IMR-90 (cell line): ENCODE data around the gene MAP3K13. TPM values are rescaled to one million over a fixed set of nuclear protein-coding genes. Genes with fewer than 3 reads are reported as not detected.
A peak's percentile ranks its signal among the peaks of the same experiment; 100 is the strongest.

Experiments used
- ATAC-seq: fragments of 200-7000 bp; cut with Tn5 transposase; 2 replicates; pipeline ENCODE4 v1.9.1; 2020; ENCODE audit warnings: low read depth, mild to moderate bottlenecking, moderate library complexity
- BruUV-seq: library from RNA; stranded (reverse); fragments of 400-500 nt; replicated peaks from 2 replicates; lab custom pipeline; 2021; lab: Mats Ljungman, UMichigan
- CTCF ChIA-PET: fragments of 300-600 bp; formaldehyde crosslinking; extraction: SDS; loops from one replicate; lab custom pipeline; 2021; ENCODE audit warnings: antibody characterized with exemption; lab: Yijun Ruan, JAX
- POLR2A ChIA-PET: fragments of 300-600 bp; sonication (Branson Sonifier 250); formaldehyde crosslinking; loops from one replicate; lab custom pipeline; 2022; ENCODE audit warnings: antibody characterized with exemption; ENCODE audit not compliant: unreplicated experiment; lab: Charles Lee
- DNase-seq: peaks from one replicate; pipeline ENCODE4 v3.0.0; 2013
- H2AFZ ChIP-seq: replicated peaks from 2 replicates; pipeline ENCODE3; 2013; ENCODE audit warnings: low read length, mild to moderate bottlenecking; ENCODE audit not compliant: poor library complexity
- H2AK5ac ChIP-seq: 2 replicates; pipeline ENCODE4 v1.6.1; 2013; ENCODE audit warnings: low read depth, low read length, inconsistent platforms
- H2AK9ac ChIP-seq: replicated peaks from 2 replicates; pipeline ENCODE3; 2013; ENCODE audit warnings: mild to moderate bottlenecking, low read depth, low read length, moderate library complexity; ENCODE audit not compliant: poor library complexity
- H2BK120ac ChIP-seq: 2 replicates; pipeline ENCODE4 v1.6.1; 2013; ENCODE audit warnings: low read depth, low read length, inconsistent platforms
- H2BK15ac ChIP-seq: 3 replicates; pipeline ENCODE4 v1.6.1; 2013; ENCODE audit warnings: low read depth, low read length, inconsistent platforms
- H2BK20ac ChIP-seq: 2 replicates; pipeline ENCODE4 v1.6.1; 2013; ENCODE audit warnings: low read depth, mild to moderate bottlenecking, inconsistent platforms, low read length, moderate library complexity
- H2BK5ac ChIP-seq: 2 replicates; pipeline ENCODE4 v1.6.1; 2013; ENCODE audit warnings: mild to moderate bottlenecking, low read depth, low read length, inconsistent platforms; ENCODE audit not compliant: poor library complexity, severe bottlenecking
- H3K14ac ChIP-seq: replicated peaks from 2 replicates; pipeline ENCODE4 v1.6.1; 2013; ENCODE audit warnings: low read depth, low read length, inconsistent platforms
- H3K18ac ChIP-seq: 2 replicates; pipeline ENCODE4 v1.6.1; 2013; ENCODE audit warnings: low read depth, low read length, control low read depth
- H3K23ac ChIP-seq: 2 replicates; pipeline ENCODE4 v1.6.1; 2013; ENCODE audit warnings: low read depth, low read length, inconsistent platforms
- H3K27ac ChIP-seq: 2 replicates; pipeline ENCODE4 v1.5.1; 2013; ENCODE audit warnings: mild to moderate bottlenecking, control low read depth, low read length; ENCODE audit not compliant: insufficient read depth
- H3K27me3 ChIP-seq: 2 replicates; pipeline ENCODE4 v1.6.1; 2013; ENCODE audit warnings: low read length; ENCODE audit not compliant: control insufficient read depth, insufficient read depth
- H3K36me3 ChIP-seq: 2 replicates; pipeline ENCODE4 v1.6.1; 2013; ENCODE audit warnings: low read length, mixed read lengths; ENCODE audit not compliant: control insufficient read depth, insufficient read depth
- H3K4ac ChIP-seq: 2 replicates; pipeline ENCODE4 v1.6.1; 2013; ENCODE audit warnings: low read depth, low read length, inconsistent platforms
- H3K4me1 ChIP-seq: 2 replicates; pipeline ENCODE4 v1.6.1; 2013; ENCODE audit warnings: low read length, mixed read lengths; ENCODE audit not compliant: control insufficient read depth, insufficient read depth
- H3K4me2 ChIP-seq: 2 replicates; pipeline ENCODE4 v1.6.1; 2013; ENCODE audit warnings: low read depth, mild to moderate bottlenecking, control low read depth, low read length, moderate library complexity
- H3K4me3 ChIP-seq: 2 replicates; pipeline ENCODE4 v1.5.1; 2013; ENCODE audit warnings: low read depth, mild to moderate bottlenecking, control low read depth, low read length, moderate library complexity; ENCODE audit not compliant: insufficient read depth
- H3K56ac ChIP-seq: 2 replicates; pipeline ENCODE4 v1.6.1; 2013; ENCODE audit warnings: low read length, inconsistent platforms; ENCODE audit not compliant: insufficient read depth; ENCODE audit errors: extremely low read depth
- H3K79me1 ChIP-seq, 2 experiments: 2 replicates each; pipeline ENCODE4 v1.6.1; 2013; ENCODE audit warnings: low read length in 2 of 2, inconsistent platforms in 1 of 2, low read depth in 1 of 2
- H3K9ac ChIP-seq: 2 replicates; pipeline ENCODE4 v1.6.1; 2013; ENCODE audit warnings: low read depth, low read length, control low read depth
- H3K9me1 ChIP-seq: 2 replicates; pipeline ENCODE4 v1.6.1; 2013; ENCODE audit warnings: low read length, inconsistent platforms; ENCODE audit not compliant: insufficient read depth
- H3K9me3 ChIP-seq: 2 replicates; pipeline ENCODE4 v1.6.1; 2013; ENCODE audit warnings: low read length; ENCODE audit not compliant: control insufficient read depth, insufficient read depth
- H4K20me1 ChIP-seq: 2 replicates; pipeline ENCODE4 v1.6.1; 2013; ENCODE audit warnings: low read length, inconsistent platforms; ENCODE audit not compliant: insufficient read depth
- H4K5ac ChIP-seq: 2 replicates; pipeline ENCODE4 v1.6.1; 2013; ENCODE audit warnings: mild to moderate bottlenecking, low read depth, low read length, control low read depth
- H4K8ac ChIP-seq, 2 experiments: 2 replicates each; pipeline ENCODE4 v1.6.1; 2013; ENCODE audit warnings: low read depth in 2 of 2, low read length in 2 of 2, control low read depth in 1 of 2, inconsistent platforms in 1 of 2
- H4K91ac ChIP-seq: 2 replicates; pipeline ENCODE4 v1.6.1; 2013; ENCODE audit warnings: low read depth, low read length, inconsistent platforms; ENCODE audit not compliant: insufficient read depth
- FOS ChIP-seq: fragments of 150-350 bp; IDR thresholded peaks from 2 replicates; pipeline ENCODE4 v1.6.1; 2016; ENCODE audit warnings: low read depth, low read length
- MAFK ChIP-seq: IDR thresholded peaks from 2 replicates; pipeline ENCODE4 v1.6.1; 2012; ENCODE audit warnings: low read depth, low read length, improper control_type of control experiment
- MAZ ChIP-seq: IDR thresholded peaks from 2 replicates; pipeline ENCODE4 v1.6.1; 2012; ENCODE audit warnings: low read depth, mild to moderate bottlenecking, low read length, improper control_type of control experiment, moderate library complexity, borderline replicate concordance
- MXI1 ChIP-seq: IDR thresholded peaks from 2 replicates; pipeline ENCODE4 v1.6.1; 2012; ENCODE audit warnings: low read depth, mild to moderate bottlenecking, low read length, moderate library complexity, borderline replicate concordance
- RAD21 ChIP-seq: IDR thresholded peaks from 2 replicates; pipeline ENCODE4 v1.6.1; 2012; ENCODE audit warnings: low read length, improper control_type of control experiment
- RCOR1 ChIP-seq: IDR thresholded peaks from 2 replicates; pipeline ENCODE4 v1.6.1; 2012; ENCODE audit warnings: mild to moderate bottlenecking, low read length, improper control_type of control experiment; ENCODE audit not compliant: insufficient replicate concordance
- RFX5 ChIP-seq: IDR thresholded peaks from 2 replicates; pipeline ENCODE4 v1.8.0; 2012; ENCODE audit warnings: low read depth, mild to moderate bottlenecking, low read length, moderate library complexity
- SMC3 ChIP-seq: fragments of 150-350 bp; IDR thresholded peaks from 2 replicates; pipeline ENCODE4 v1.6.1; 2016; ENCODE audit warnings: low read depth, mild to moderate bottlenecking, antibody characterized with exemption, low read length, moderate library complexity
- WGBS, 2 experiments: methylation state at CpG; one replicate each; pipeline versions ENCODE4 v1.1.5 to v1.1.7; 2013; ENCODE audit warnings: missing lambda C conversion rate in 2 of 2; ENCODE audit not compliant: insufficient read length in 1 of 2; ENCODE audit errors: extremely low coverage in 2 of 2; 5-methylcytosine and 5-hydroxymethylcytosine counted together
- dilution Hi-C: fragments of 300-500 bp; cut with HindIII; formaldehyde crosslinking; loops from one replicate; pipeline ENCODE4 v1.14.3; 2018; ENCODE audit warnings: low sequenced_read_pairs; ENCODE audit not compliant: unreplicated experiment
- in situ Hi-C: fragments of 300-500 bp; cut with MboI; formaldehyde crosslinking; loops from 3 replicates; pipeline ENCODE4 v1.14.3; 2019; ENCODE audit warnings: low sequenced_read_pairs, inconsistent platforms, mixed read lengths
- intact Hi-C: fragments of 100-400 bp; cut with micrococcal nuclease; formaldehyde crosslinking; loops from 2 replicates; pipeline ENCODE4 v1.10.0; 2022
- polyA plus RNA-seq, 3 experiments: library from polyadenylated mRNA; depleted of rRNA; stranded (reverse); fragments of >200 nt; gene quantifications; 2 replicates each; pipeline ENCODE4 v1.2.3, GENCODE V29; 2012; ENCODE audit warnings: low replicate concordance in 1 of 3
- total RNA-seq: library from RNA; depleted of rRNA; stranded (reverse); fragments of >200 nt; gene quantifications from 2 replicates; pipeline ENCODE4 v1.2.3, GENCODE V29; 2012
- TF ChIP-seq, protein P1 (sequence below): conservative IDR thresholded peaks from 2 replicates; pipeline ENCODE4 v1.5.1; 2012; ENCODE audit warnings: mild to moderate bottlenecking, low read depth, low read length, improper control_type of control experiment
- TF ChIP-seq, protein P2 (sequence below): fragments of 150-350 bp; IDR thresholded peaks from 2 replicates; pipeline ENCODE4 v1.6.1; 2016; ENCODE audit warnings: low read depth, mild to moderate bottlenecking, low read length, moderate library complexity, borderline replicate concordance
- TF ChIP-seq, protein P3 (sequence below): fragments of 150-350 bp; IDR thresholded peaks from 2 replicates; pipeline ENCODE4 v1.6.1; 2017; ENCODE audit warnings: mild to moderate bottlenecking, antibody characterized with exemption, low read length, low read depth

The MAP3K13 gene
- total and polyA plus RNA-seq, 2 of the 4 experiments (the other 2 are of a cell fraction): 9.9 to 17.6 TPM

DNA sequence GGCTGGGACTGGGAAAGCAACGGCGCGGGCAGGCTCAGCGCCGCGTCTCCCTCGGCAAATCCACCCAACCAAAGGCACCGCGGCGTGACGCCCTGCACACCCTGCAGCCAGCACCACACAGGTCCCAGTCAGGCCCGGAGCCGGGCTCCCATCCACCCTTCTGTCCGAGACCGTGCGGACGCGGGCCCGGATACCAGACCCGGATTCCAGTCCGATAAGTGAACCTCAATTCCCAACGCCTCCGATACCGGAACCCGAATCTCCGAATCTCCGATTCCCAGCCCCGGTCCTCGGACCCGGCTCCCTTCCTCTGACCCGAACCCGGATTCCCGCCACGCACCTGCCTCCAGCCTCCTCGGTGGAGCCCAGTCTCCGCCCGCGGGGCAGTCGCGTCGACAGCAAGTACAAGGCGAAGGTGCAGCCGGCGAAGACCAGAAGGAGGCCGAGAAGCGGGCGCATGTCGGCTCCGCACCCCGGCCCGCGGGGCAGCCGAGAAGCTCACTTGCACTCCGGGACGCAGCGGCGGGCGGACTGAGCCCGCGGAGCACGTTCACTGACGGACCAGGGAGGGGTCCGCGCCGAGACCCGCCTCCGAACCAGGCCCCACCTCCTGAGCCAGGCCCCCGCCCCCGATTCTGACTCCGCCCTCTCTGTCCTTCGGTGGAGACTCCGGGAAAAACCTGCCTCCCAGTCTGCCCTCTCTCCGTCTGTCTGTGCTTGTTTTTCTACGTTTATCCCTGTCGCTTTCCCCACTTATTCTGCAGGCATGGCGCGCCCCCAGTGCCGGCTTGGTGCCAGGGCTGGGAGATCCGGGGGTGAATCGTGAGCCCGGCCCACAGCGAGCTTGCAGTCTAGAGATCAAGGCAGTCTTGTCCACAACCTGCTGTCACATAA, 135.8 kb downstream of the MAP3K13 start, which contains the start of gene TMEM41A:
TSS of gene TMEM41A (minus strand) at position 533 of the 894 bp plus-strand sequence. CDS start at position 459, 74 bp downstream.
- Histone ChIP-seq H3K4me2 (peak within 1 kb of the TSS; percentile 75), H3K9ac (peak within 1 kb of the TSS; percentile 80), H4K8ac (peak within 1 kb of the TSS; percentile 69 to 84), H3K56ac (peak within 1 kb of the TSS; percentile 71; the same call in 1 of the 2 replicates), H3K27me3 (peaks cover 9% of the 10 kb centered on the region), H2AFZ (peak within 1 kb of the TSS; percentile 97), H3K18ac (no peak within 1 kb of the TSS), H3K4me3 (peak within 1 kb of the TSS; percentile 89), H3K36me3 (peaks cover 17% of the 10 kb centered on the region), H4K5ac (0 out of 2 replicates have a peak within 1 kb of the TSS, but pooled peaks have one; percentile 36), H2BK20ac (no peak within 1 kb of the TSS), H2BK15ac (no peak within 1 kb of the TSS), H3K27ac (peak within 1 kb of the TSS; percentile 76), H2AK9ac (peak within 1 kb of the TSS; percentile 67), H3K14ac (no peak within 1 kb of the TSS), H3K23ac (peak within 1 kb of the TSS; percentile 53; the same call in 1 of the 2 replicates), H3K4me1 (peaks cover 4% of the 10 kb centered on the region; the same call in 1 of the 2 replicates), H3K9me3 (no peaks in the 10 kb centered on the region), H3K4ac (peak within 1 kb of the TSS; percentile 23), H3K79me1 (peaks cover 20 to 22% of the 10 kb centered on the region in 2 experiments), H3K9me1 (no peaks in the 10 kb centered on the region), H4K20me1 (no peaks in the 10 kb centered on the region), H2AK5ac (0 out of 2 replicates have a peak within 1 kb of the TSS, but pooled peaks have one; percentile 54), H4K91ac (peak within 1 kb of the TSS; percentile 29; the same call in 1 of the 2 replicates), H2BK120ac (0 out of 2 replicates have a peak within 1 kb of the TSS, but pooled peaks have one; percentile 35), H2BK5ac (peak within 1 kb of the TSS; percentile 58)
- intact Hi-C loops (loop anchor here (1.0 to 2.0 kb wide), 3 partner anchors 50 to 88 kb away; partner anchors contain the start of gene SENP2), in situ Hi-C loops (no loop called here), dilution Hi-C loops (no loop called here)
- ATAC-seq (peak; percentile 100), DNase-seq (peak; percentile 87)
- ChIA-PET POLR2A (no interaction called here), CTCF (interaction anchor here (0.6 to 1.3 kb wide), 2 partner anchors 60 to 79 kb away, joined by 3 read pairs; no protein-coding TSS in a partner anchor)
- 1% methylated on average over 50 of the region's 82 CpGs; no CpG with 5 or more reads in 1 of the 2 experiments for WGBS, 2 experiments
- no TSS peak for BruUV-seq
- TF ChIP-seq, protein P1, sequence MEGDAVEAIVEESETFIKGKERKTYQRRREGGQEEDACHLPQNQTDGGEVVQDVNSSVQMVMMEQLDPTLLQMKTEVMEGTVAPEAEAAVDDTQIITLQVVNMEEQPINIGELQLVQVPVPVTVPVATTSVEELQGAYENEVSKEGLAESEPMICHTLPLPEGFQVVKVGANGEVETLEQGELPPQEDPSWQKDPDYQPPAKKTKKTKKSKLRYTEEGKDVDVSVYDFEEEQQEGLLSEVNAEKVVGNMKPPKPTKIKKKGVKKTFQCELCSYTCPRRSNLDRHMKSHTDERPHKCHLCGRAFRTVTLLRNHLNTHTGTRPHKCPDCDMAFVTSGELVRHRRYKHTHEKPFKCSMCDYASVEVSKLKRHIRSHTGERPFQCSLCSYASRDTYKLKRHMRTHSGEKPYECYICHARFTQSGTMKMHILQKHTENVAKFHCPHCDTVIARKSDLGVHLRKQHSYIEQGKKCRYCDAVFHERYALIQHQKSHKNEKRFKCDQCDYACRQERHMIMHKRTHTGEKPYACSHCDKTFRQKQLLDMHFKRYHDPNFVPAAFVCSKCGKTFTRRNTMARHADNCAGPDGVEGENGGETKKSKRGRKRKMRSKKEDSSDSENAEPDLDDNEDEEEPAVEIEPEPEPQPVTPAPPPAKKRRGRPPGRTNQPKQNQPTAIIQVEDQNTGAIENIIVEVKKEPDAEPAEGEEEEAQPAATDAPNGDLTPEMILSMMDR: no peak
- TF ChIP-seq FOS (0 out of 2 replicates have a peak, but pooled peaks have one; percentile 5), MXI1 (peak; percentile 69; the same call in 1 of the 2 replicates), MAFK (no peak), MAZ (peak; percentile 95), RCOR1 (no peak), RAD21 (peak; percentile 11; the same call in 1 of the 2 replicates), RFX5 (no peak), SMC3 (peak; percentile 8; the same call in 1 of the 2 replicates)
- TF ChIP-seq, protein P2, sequence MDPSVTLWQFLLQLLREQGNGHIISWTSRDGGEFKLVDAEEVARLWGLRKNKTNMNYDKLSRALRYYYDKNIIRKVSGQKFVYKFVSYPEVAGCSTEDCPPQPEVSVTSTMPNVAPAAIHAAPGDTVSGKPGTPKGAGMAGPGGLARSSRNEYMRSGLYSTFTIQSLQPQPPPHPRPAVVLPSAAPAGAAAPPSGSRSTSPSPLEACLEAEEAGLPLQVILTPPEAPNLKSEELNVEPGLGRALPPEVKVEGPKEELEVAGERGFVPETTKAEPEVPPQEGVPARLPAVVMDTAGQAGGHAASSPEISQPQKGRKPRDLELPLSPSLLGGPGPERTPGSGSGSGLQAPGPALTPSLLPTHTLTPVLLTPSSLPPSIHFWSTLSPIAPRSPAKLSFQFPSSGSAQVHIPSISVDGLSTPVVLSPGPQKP: no peak
- TF ChIP-seq, protein P3, sequence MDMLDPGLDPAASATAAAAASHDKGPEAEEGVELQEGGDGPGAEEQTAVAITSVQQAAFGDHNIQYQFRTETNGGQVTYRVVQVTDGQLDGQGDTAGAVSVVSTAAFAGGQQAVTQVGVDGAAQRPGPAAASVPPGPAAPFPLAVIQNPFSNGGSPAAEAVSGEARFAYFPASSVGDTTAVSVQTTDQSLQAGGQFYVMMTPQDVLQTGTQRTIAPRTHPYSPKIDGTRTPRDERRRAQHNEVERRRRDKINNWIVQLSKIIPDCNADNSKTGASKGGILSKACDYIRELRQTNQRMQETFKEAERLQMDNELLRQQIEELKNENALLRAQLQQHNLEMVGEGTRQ: no peak
